CD14-positive monocyte (primary cell): ENCODE results near the gene SMURF2. TPM values are rescaled to one million over a fixed set of nuclear protein-coding genes. Genes with fewer than 3 reads are reported as not detected.

ENCODE experiments used
- DNase-seq, 3 donors: peaks; one replicate each; pipeline ENCODE4 v3.0.0-alpha.2; 2011 to 2022
- H2AFZ ChIP-seq: 2 replicates; pipeline ENCODE4 v1.6.0; 2012; ENCODE audit warnings: mild to moderate bottlenecking, low read depth, low read length, inconsistent platforms; ENCODE audit not compliant: insufficient read depth, poor library complexity, severe bottlenecking
- H3K27ac ChIP-seq, 2 donors: 1 replicate in 1 of 2; 2 replicates in 1 of 2; pipeline ENCODE4 v1.5.1; 2012 to 2013; ENCODE audit warnings: low read length in 2 of 2, control low read depth in 1 of 2, inconsistent platforms in 1 of 2, low read depth in 1 of 2, mild to moderate bottlenecking in 1 of 2
- H3K27me3 ChIP-seq, 2 donors: one replicate each; pipeline versions ENCODE4 v1.6.0 to v1.6.1; 2011 to 2013; ENCODE audit warnings: low read length in 2 of 2; ENCODE audit not compliant: control insufficient read depth in 2 of 2, insufficient read depth in 2 of 2
- H3K36me3 ChIP-seq, 2 donors: replicated peaks in 1 of 2; 1 replicate in 1 of 2; 2 replicates in 1 of 2; pipeline versions ENCODE4 v1.5.1 to v1.6.1; 2012 to 2013; ENCODE audit warnings: low read length in 2 of 2, control low read depth in 1 of 2, inconsistent platforms in 1 of 2, mild to moderate bottlenecking in 1 of 2; ENCODE audit not compliant: insufficient read depth in 2 of 2, control insufficient read depth in 1 of 2
- H3K4me1 ChIP-seq, 2 donors: 1 replicate in 1 of 2; 2 replicates in 1 of 2; pipeline versions ENCODE4 v1.5.1 to v1.6.1; 2012 to 2013; ENCODE audit warnings: low read length in 2 of 2, control low read depth in 1 of 2, inconsistent platforms in 1 of 2, mild to moderate bottlenecking in 1 of 2, moderate library complexity in 1 of 2; ENCODE audit not compliant: insufficient read depth in 2 of 2, control insufficient read depth in 1 of 2
- H3K4me2 ChIP-seq: replicated peaks from 2 replicates; pipeline ENCODE3; 2012; ENCODE audit warnings: low read length, moderate library complexity, mild to moderate bottlenecking; ENCODE audit not compliant: poor library complexity, severe bottlenecking; ENCODE audit errors: extremely low read depth
- H3K4me3 ChIP-seq, 3 experiments: fragments of 200-600 bp in 1 of 3; sonication (generic) in 1 of 3; replicated peaks in 1 of 3; 1 replicate in 2 of 3; 2 replicates in 1 of 3; pipeline ENCODE4 v1.5.1; 2011 to 2013; ENCODE audit warnings: low read length in 3 of 3, mild to moderate bottlenecking in 3 of 3, control low read depth in 2 of 3, low read depth in 2 of 3, inconsistent platforms in 1 of 3, moderate library complexity in 1 of 3
- H3K79me2 ChIP-seq: 2 replicates; pipeline ENCODE4 v1.6.0; 2012; ENCODE audit warnings: mild to moderate bottlenecking, control low read depth, inconsistent platforms, low read length, moderate library complexity; ENCODE audit not compliant: insufficient read depth
- H3K9ac ChIP-seq: 2 replicates; pipeline ENCODE4 v1.6.0; 2017; ENCODE audit warnings: low read length, mild to moderate bottlenecking; ENCODE audit not compliant: insufficient read depth, poor library complexity, severe bottlenecking
- H3K9me3 ChIP-seq, 2 donors: replicated peaks in 1 of 2; 1 replicate in 1 of 2; 2 replicates in 1 of 2; pipeline versions ENCODE4 v1.5.1 to v1.6.1; 2012 to 2013; ENCODE audit warnings: low read length in 2 of 2, control low read depth in 1 of 2; ENCODE audit not compliant: control insufficient read depth in 1 of 2, insufficient read depth in 1 of 2
- H4K20me1 ChIP-seq: 2 replicates; pipeline ENCODE4 v1.6.0; 2012; ENCODE audit warnings: mild to moderate bottlenecking, low read length, control low read depth, moderate library complexity; ENCODE audit not compliant: insufficient read depth
- H3K27ac Mint-ChIP-seq, 7 donors: one replicate each; pipeline ENCODE4 v1.8.0; 2020; ENCODE audit warnings: mild to moderate bottlenecking in 7 of 7, mixed read lengths in 7 of 7, moderate library complexity in 6 of 7, inconsistent platforms in 2 of 7
- H3K27me3 Mint-ChIP-seq, 3 donors: one replicate each; pipeline ENCODE4 v1.8.0; 2021 to 2022; ENCODE audit warnings: low read depth in 3 of 3, mild to moderate bottlenecking in 3 of 3, mixed read lengths in 3 of 3, moderate library complexity in 3 of 3, inconsistent platforms in 1 of 3
- H3K36me3 Mint-ChIP-seq, 2 donors: one replicate each; pipeline ENCODE4 v1.8.0; 2020; ENCODE audit warnings: mixed read lengths in 2 of 2, inconsistent platforms in 1 of 2, mild to moderate bottlenecking in 1 of 2
- H3K4me1 Mint-ChIP-seq: one replicate; pipeline ENCODE4 v1.8.0; 2020; ENCODE audit warnings: mild to moderate bottlenecking, mixed read lengths
- H3K4me3 Mint-ChIP-seq, 2 donors: one replicate each; pipeline ENCODE4 v1.8.0; 2020; ENCODE audit warnings: mild to moderate bottlenecking in 2 of 2, mixed read lengths in 2 of 2, moderate library complexity in 1 of 2
- H3K9me3 Mint-ChIP-seq, 7 donors: one replicate each; pipeline ENCODE4 v1.8.0; 2020 to 2022; ENCODE audit warnings: mixed read lengths in 7 of 7, mild to moderate bottlenecking in 6 of 7, moderate library complexity in 6 of 7, inconsistent platforms in 2 of 7
- WGBS: methylation state at CpG from one replicate; pipeline ENCODE4 v1.1.5; 2013; ENCODE audit warnings: missing lambda C conversion rate; ENCODE audit not compliant: insufficient coverage; 5-methylcytosine and 5-hydroxymethylcytosine counted together
- intact Hi-C, 2 donors: fragments of 100-400 bp; cut with micrococcal nuclease; formaldehyde crosslinking; loops; one replicate each; pipeline versions ENCODE4 v1.15.0 to v1.15.1; 2023
- polyA plus RNA-seq, 3 donors: library from polyadenylated mRNA; depleted of rRNA in 1 of 3; unstranded in 2 of 3; stranded (reverse) in 1 of 3; fragments of 300-500 nt in 2 of 3; fragments of >200 nt in 1 of 3; fragmentation: Illumina TruSeq in 2 of 3; gene quantifications; 1 replicate in 2 of 3; 2 replicates in 1 of 3; pipeline ENCODE4 v1.2.3, GENCODE V29; 2012 to 2021
- TF ChIP-seq, protein P1 (sequence below): fragments of 200-600 bp; IDR thresholded peaks from one replicate; pipeline ENCODE4 v1.8.0; 2022; ENCODE audit warnings: antibody characterized with exemption, mild to moderate bottlenecking

The SMURF2 gene
- polyA plus RNA-seq, 3 donors, result 2.2 to 12.9 (median 4.5) TPM

DNA sequence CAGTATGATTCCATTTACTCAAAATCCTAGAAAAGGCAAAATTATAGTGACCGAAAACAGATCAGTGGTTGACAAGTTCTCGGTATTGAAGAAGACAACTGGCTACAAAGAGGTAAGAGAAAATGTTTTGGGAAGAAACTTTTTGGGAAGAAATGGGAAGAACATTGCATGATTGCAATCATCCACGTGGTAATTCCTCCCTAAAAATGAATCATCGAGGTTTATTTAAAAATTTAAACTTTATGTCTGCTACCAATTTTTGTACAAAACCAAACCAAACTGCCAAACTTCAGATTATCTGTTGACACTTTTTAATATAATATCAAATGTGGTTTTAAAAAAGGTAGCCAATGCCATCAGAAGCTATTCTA is 8.1 kb downstream of the SMURF2 start:
- peaks cover 0 to 4% (median 3%) of the 10 kb centered on the region in 7 donors for H3K9me3 Mint-ChIP-seq
- Histone ChIP-seq H3K27ac (no peak overlapping the region), H3K4me1 (peaks cover 8 to 11% of the 10 kb centered on the region in 2 donors), H3K4me2 (no peak overlapping the region), H3K4me3 (no peak overlapping the region), H3K27me3 (no peaks in the 10 kb centered on the region), H2AFZ (no peak overlapping the region), H3K9ac (no peak overlapping the region), H3K36me3 (no peaks in the 10 kb centered on the region), H4K20me1 (peaks cover 95% of the 10 kb centered on the region), H3K79me2 (peaks cover 95% of the 10 kb centered on the region), H3K9me3 (peaks cover 0 to 3% of the 10 kb centered on the region in 2 donors)
- H3K36me3 Mint-ChIP-seq, result peaks cover 0 to 2% of the 10 kb centered on the region in 2 donors
- H3K4me3 Mint-ChIP-seq, result no peak overlapping the region
- WGBS, result no CpG with 5 or more reads among the region's 4 CpGs
- DNase-seq, result no peak
- peak overlapping the region in 1 of 7 donors; percentile 71 for H3K27ac Mint-ChIP-seq
- TF ChIP-seq, protein P1, sequence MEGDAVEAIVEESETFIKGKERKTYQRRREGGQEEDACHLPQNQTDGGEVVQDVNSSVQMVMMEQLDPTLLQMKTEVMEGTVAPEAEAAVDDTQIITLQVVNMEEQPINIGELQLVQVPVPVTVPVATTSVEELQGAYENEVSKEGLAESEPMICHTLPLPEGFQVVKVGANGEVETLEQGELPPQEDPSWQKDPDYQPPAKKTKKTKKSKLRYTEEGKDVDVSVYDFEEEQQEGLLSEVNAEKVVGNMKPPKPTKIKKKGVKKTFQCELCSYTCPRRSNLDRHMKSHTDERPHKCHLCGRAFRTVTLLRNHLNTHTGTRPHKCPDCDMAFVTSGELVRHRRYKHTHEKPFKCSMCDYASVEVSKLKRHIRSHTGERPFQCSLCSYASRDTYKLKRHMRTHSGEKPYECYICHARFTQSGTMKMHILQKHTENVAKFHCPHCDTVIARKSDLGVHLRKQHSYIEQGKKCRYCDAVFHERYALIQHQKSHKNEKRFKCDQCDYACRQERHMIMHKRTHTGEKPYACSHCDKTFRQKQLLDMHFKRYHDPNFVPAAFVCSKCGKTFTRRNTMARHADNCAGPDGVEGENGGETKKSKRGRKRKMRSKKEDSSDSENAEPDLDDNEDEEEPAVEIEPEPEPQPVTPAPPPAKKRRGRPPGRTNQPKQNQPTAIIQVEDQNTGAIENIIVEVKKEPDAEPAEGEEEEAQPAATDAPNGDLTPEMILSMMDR, result no peak
- H3K4me1 Mint-ChIP-seq, result peaks cover 47% of the 10 kb centered on the region
- H3K27me3 Mint-ChIP-seq, result no peaks in the 10 kb centered on the region
- intact Hi-C loops, result no loop called here

DNA sequence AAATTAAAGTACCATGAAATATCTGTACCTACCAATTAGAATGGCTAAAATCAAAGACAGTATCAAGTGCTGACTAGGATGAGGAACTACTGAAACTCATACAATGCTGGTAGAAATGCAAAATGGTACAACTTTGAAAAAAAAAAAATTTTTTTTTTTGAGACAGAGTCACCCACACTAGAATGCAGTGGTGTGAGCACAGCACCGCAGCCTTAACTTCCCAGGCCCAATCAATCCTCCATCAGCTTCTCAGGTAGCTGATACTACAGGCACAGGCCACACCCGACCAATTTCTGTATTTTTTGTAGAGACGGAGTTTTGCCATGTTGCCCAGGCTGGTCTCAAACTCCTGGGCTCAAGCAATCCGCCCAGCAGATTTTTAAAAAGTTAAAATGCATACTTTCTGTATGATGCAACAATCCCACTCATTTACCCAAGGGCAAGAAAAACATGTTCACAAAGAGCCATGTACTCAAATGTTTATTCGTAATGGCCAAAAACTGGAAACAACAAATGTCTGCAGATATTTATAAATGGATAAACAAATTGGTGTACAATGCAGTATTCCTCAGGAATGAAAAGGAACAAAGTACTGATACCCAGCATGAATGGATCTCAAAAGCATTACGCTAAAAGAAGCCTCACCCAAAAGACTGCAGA is 8.7 kb downstream of the SMURF2 start:
- no peaks in the 10 kb centered on the region for H3K36me3 ChIP-seq
- no peak overlapping the region for H3K4me2 ChIP-seq
- H3K4me3 ChIP-seq, result no peak overlapping the region
- WGBS, result no CpG with 5 or more reads among the region's 6 CpGs
- intact Hi-C loops, result no loop called here
- Mint-ChIP-seq H3K4me3 (no peak overlapping the region), H3K9me3 (peaks cover 0 to 4% (median 3%) of the 10 kb centered on the region in 7 donors), H3K27ac (peak overlapping the region in 3 of 7 donors; percentile 54 to 71 (median 57)), H3K36me3 (peaks cover 2 to 4% of the 10 kb centered on the region in 2 donors), H3K27me3 (no peaks in the 10 kb centered on the region), H3K4me1 (peaks cover 46% of the 10 kb centered on the region)
- H2AFZ ChIP-seq, result no peak overlapping the region
- H3K27me3 ChIP-seq, result no peaks in the 10 kb centered on the region
- H3K79me2 ChIP-seq, result peaks cover 95% of the 10 kb centered on the region
- no peak for DNase-seq
- H3K9ac ChIP-seq, result no peak overlapping the region
- TF ChIP-seq, protein P1, result no peak
- peaks cover 0 to 3% of the 10 kb centered on the region in 2 donors for H3K9me3 ChIP-seq
- H4K20me1 ChIP-seq, result peaks cover 95% of the 10 kb centered on the region
- H3K27ac ChIP-seq, result no peak overlapping the region
- H3K4me1 ChIP-seq, result peaks cover 8 to 11% of the 10 kb centered on the region in 2 donors
